SK-N-SH treated with all-trans-retinoic acid at 6 μM for 48 hours (cell line): Measurements from ENCODE around the gene NUDT15.

Experiments used
- ATAC-seq: fragments of 200-7000 bp; cut with Tn5 transposase; 3 replicates; pipeline ENCODE4 v1.9.1; 2020; ENCODE audit warnings: mild to moderate bottlenecking, moderate library complexity
- ARNTL ChIP-seq: fragments of 450-650 bp; formaldehyde crosslinking; IDR thresholded peaks from 2 replicates; pipeline ENCODE4 v1.5.0; 2020; ENCODE audit warnings: low read depth, mild to moderate bottlenecking, moderate library complexity, borderline replicate concordance
- BACH2 ChIP-seq: fragments of 250-450 bp; sonication (Bioruptor Pico); IDR thresholded peaks from 2 replicates; pipeline ENCODE4 v1.9.0; 2021; ENCODE audit warnings: mild to moderate bottlenecking, borderline replicate concordance
- CREB5 ChIP-seq: fragments of 250-450 bp; sonication (Bioruptor Pico); IDR thresholded peaks from 2 replicates; pipeline ENCODE4 v1.5.1; 2020; ENCODE audit warnings: low read depth, mild to moderate bottlenecking, moderate library complexity
- CSDC2 ChIP-seq: fragments of 250-450 bp; sonication (Bioruptor Pico); IDR thresholded peaks from 2 replicates; pipeline ENCODE4 v1.5.0; 2020; ENCODE audit warnings: mild to moderate bottlenecking, moderate library complexity
- ESRRG ChIP-seq: fragments of 250-450 bp; sonication (Bioruptor Pico); IDR thresholded peaks from 2 replicates; pipeline ENCODE4 v1.6.1; 2021; ENCODE audit warnings: mild to moderate bottlenecking
- GLIS3 ChIP-seq: fragments of 250-450 bp; sonication (Bioruptor Pico); IDR thresholded peaks from 2 replicates; pipeline ENCODE4 v1.5.0; 2020; ENCODE audit warnings: mild to moderate bottlenecking, moderate library complexity
- ISL1 ChIP-seq: fragments of 250-450 bp; sonication (Bioruptor Pico); IDR thresholded peaks from 2 replicates; pipeline ENCODE4 v2.1.2; 2022; ENCODE audit warnings: mild to moderate bottlenecking, moderate library complexity
- OSR1 ChIP-seq: fragments of 250-450 bp; sonication (Bioruptor Pico); IDR thresholded peaks from 2 replicates; pipeline ENCODE4 v1.8.0; 2022; ENCODE audit warnings: moderate library complexity, mild to moderate bottlenecking, inconsistent platforms
- POU6F1 ChIP-seq: fragments of 250-450 bp; sonication (Bioruptor Pico); IDR thresholded peaks from 2 replicates; pipeline ENCODE4 v1.8.0; 2021; ENCODE audit warnings: low read depth, mild to moderate bottlenecking, moderate library complexity, borderline replicate concordance
- PPARA ChIP-seq: fragments of 250-450 bp; sonication (Bioruptor Pico); IDR thresholded peaks from 2 replicates; pipeline ENCODE4 v1.5.0; 2020; ENCODE audit warnings: mild to moderate bottlenecking, borderline replicate concordance
- RARB ChIP-seq: fragments of 250-450 bp; sonication (Bioruptor Pico); IDR thresholded peaks from 2 replicates; pipeline ENCODE4 v1.8.0; 2021; ENCODE audit warnings: mild to moderate bottlenecking, moderate library complexity
- SNAI2 ChIP-seq: fragments of 250-450 bp; sonication (Bioruptor Pico); IDR thresholded peaks from 2 replicates; pipeline ENCODE4 v1.5.0; 2020; ENCODE audit warnings: mild to moderate bottlenecking, moderate library complexity
- TCF4 ChIP-seq: fragments of 250-450 bp; sonication (Bioruptor Pico); IDR thresholded peaks from 2 replicates; pipeline ENCODE4 v1.8.0; 2021; ENCODE audit warnings: mild to moderate bottlenecking, moderate library complexity, borderline replicate concordance
- TOX ChIP-seq: fragments of 250-450 bp; sonication (Bioruptor Pico); IDR thresholded peaks from 2 replicates; pipeline ENCODE4 v1.8.0; 2021; ENCODE audit warnings: mild to moderate bottlenecking, moderate library complexity, borderline replicate concordance
- ZC3H10 ChIP-seq: fragments of 250-450 bp; sonication (Bioruptor Pico); IDR thresholded peaks from 2 replicates; pipeline ENCODE4 v1.5.1; 2021; ENCODE audit warnings: mild to moderate bottlenecking, moderate library complexity
- ZFP3 ChIP-seq: fragments of 250-450 bp; sonication (Bioruptor Pico); IDR thresholded peaks from 2 replicates; pipeline ENCODE4 v1.5.0; 2020; ENCODE audit warnings: mild to moderate bottlenecking, moderate library complexity
- ZFP30 ChIP-seq: fragments of 450-650 bp; formaldehyde crosslinking; IDR thresholded peaks from 2 replicates; pipeline ENCODE4 v1.5.0; 2022; ENCODE audit warnings: mild to moderate bottlenecking, moderate library complexity
- ZNF565 ChIP-seq: fragments of 450-650 bp; formaldehyde crosslinking; conservative IDR thresholded peaks from 2 replicates; pipeline ENCODE4 v1.5.0; 2020; ENCODE audit warnings: low read depth, mild to moderate bottlenecking, moderate library complexity
- ZNF70 ChIP-seq: fragments of 450-650 bp; formaldehyde crosslinking; IDR thresholded peaks from 2 replicates; pipeline ENCODE4 v1.5.0; 2020; ENCODE audit warnings: mild to moderate bottlenecking, moderate library complexity
- ZNF8 ChIP-seq: fragments of 450-650 bp; formaldehyde crosslinking; IDR thresholded peaks from 2 replicates; pipeline ENCODE4 v1.5.0; 2020; ENCODE audit warnings: mild to moderate bottlenecking, moderate library complexity
- TF ChIP-seq, protein P1 (sequence below): fragments of 250-450 bp; sonication (Bioruptor Pico); IDR thresholded peaks from 2 replicates; pipeline ENCODE4 v1.8.0; 2020; ENCODE audit warnings: mild to moderate bottlenecking, moderate library complexity, borderline replicate concordance
- TF ChIP-seq, protein P2 (sequence below): fragments of 250-450 bp; sonication (Bioruptor Pico); IDR thresholded peaks from 2 replicates; pipeline ENCODE4 v1.5.1; 2021; ENCODE audit warnings: mild to moderate bottlenecking, moderate library complexity
- TF ChIP-seq, protein P3 (sequence below): fragments of 250-450 bp; sonication (Bioruptor Pico); IDR thresholded peaks from 2 replicates; pipeline ENCODE4 v1.5.0; 2020; ENCODE audit warnings: mild to moderate bottlenecking, moderate library complexity

Gene NUDT15

DNA sequence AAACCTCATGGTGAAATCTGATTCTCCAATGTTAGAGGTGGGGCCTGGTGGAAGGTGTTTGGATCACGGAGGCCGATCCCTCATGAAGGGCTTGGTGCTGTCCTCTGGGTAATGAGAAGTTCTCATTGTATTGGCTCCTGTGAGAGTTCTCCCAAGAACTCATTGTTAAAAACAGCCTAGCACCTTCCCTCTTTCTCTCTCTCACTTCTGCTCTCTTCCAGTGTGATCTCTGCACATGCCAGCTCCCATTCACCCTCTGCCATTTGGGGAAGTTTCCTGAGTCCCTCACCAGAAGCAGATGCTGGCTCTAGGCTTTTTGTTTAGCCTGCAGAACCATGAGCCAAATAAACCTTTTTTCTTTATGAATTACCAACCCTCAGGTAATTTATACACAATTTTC, 33.3 kb upstream of the NUDT15 start:
- ATAC-seq, result no peak
- no peak for TF ChIP-seq ISL1 (CRISPR knock-in tag)
- TF ChIP-seq OSR1, result no peak
- no peak for TF ChIP-seq PPARA (CRISPR knock-in tag)
- TF ChIP-seq RARB (CRISPR knock-in tag), result no peak
- TF ChIP-seq BACH2 (CRISPR knock-in tag), result no peak
- TF ChIP-seq GLIS3 (CRISPR knock-in tag), result no peak
- no peak for TF ChIP-seq ARNTL
- TF ChIP-seq, protein P1, sequence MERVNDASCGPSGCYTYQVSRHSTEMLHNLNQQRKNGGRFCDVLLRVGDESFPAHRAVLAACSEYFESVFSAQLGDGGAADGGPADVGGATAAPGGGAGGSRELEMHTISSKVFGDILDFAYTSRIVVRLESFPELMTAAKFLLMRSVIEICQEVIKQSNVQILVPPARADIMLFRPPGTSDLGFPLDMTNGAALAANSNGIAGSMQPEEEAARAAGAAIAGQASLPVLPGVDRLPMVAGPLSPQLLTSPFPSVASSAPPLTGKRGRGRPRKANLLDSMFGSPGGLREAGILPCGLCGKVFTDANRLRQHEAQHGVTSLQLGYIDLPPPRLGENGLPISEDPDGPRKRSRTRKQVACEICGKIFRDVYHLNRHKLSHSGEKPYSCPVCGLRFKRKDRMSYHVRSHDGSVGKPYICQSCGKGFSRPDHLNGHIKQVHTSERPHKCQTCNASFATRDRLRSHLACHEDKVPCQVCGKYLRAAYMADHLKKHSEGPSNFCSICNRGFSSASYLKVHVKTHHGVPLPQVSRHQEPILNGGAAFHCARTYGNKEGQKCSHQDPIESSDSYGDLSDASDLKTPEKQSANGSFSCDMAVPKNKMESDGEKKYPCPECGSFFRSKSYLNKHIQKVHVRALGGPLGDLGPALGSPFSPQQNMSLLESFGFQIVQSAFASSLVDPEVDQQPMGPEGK (CRISPR knock-in tag), result no peak
- TF ChIP-seq TCF4 (CRISPR knock-in tag), result no peak
- no peak for TF ChIP-seq ZFP30 (CRISPR knock-in tag)
- TF ChIP-seq TOX (CRISPR knock-in tag), result no peak
- no peak for TF ChIP-seq CREB5 (CRISPR knock-in tag)
- no peak for TF ChIP-seq ZC3H10 (CRISPR knock-in tag)
- TF ChIP-seq, protein P2, sequence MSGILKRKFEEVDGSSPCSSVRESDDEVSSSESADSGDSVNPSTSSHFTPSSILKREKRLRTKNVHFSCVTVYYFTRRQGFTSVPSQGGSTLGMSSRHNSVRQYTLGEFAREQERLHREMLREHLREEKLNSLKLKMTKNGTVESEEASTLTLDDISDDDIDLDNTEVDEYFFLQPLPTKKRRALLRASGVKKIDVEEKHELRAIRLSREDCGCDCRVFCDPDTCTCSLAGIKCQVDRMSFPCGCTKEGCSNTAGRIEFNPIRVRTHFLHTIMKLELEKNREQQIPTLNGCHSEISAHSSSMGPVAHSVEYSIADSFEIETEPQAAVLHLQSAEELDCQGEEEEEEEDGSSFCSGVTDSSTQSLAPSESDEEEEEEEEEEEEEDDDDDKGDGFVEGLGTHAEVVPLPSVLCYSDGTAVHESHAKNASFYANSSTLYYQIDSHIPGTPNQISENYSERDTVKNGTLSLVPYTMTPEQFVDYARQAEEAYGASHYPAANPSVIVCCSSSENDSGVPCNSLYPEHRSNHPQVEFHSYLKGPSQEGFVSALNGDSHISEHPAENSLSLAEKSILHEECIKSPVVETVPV (CRISPR knock-in tag), result no peak
- TF ChIP-seq ZNF565 (CRISPR knock-in tag), result no peak
- no peak for TF ChIP-seq ESRRG (CRISPR knock-in tag)
- no peak for TF ChIP-seq POU6F1 (CRISPR knock-in tag)
- no peak for TF ChIP-seq ZFP3 (CRISPR knock-in tag)
- TF ChIP-seq ZNF70 (CRISPR knock-in tag), result no peak
- no peak for TF ChIP-seq ZNF8 (CRISPR knock-in tag)

GRCh38 chr13:48006396-48006795, 31.1 kb upstream of the NUDT15 start:
- ATAC-seq, result no peak
- TF ChIP-seq ARNTL (no peak), ZFP3 (CRISPR knock-in tag) (no peak), ZNF565 (CRISPR knock-in tag) (no peak), ZC3H10 (CRISPR knock-in tag) (no peak), ISL1 (CRISPR knock-in tag) (no peak), SNAI2 (CRISPR knock-in tag) (no peak), ESRRG (CRISPR knock-in tag) (no peak), BACH2 (CRISPR knock-in tag) (no peak), CSDC2 (no peak), OSR1 (no peak), RARB (CRISPR knock-in tag) (no peak), ZNF70 (CRISPR knock-in tag) (no peak), CREB5 (CRISPR knock-in tag) (no peak), ZNF8 (CRISPR knock-in tag) (no peak), POU6F1 (CRISPR knock-in tag) (no peak), ZFP30 (CRISPR knock-in tag) (no peak)
- TF ChIP-seq, protein P2 (CRISPR knock-in tag), result no peak
- TF ChIP-seq, protein P1 (CRISPR knock-in tag), result no peak
- TF ChIP-seq, protein P3, sequence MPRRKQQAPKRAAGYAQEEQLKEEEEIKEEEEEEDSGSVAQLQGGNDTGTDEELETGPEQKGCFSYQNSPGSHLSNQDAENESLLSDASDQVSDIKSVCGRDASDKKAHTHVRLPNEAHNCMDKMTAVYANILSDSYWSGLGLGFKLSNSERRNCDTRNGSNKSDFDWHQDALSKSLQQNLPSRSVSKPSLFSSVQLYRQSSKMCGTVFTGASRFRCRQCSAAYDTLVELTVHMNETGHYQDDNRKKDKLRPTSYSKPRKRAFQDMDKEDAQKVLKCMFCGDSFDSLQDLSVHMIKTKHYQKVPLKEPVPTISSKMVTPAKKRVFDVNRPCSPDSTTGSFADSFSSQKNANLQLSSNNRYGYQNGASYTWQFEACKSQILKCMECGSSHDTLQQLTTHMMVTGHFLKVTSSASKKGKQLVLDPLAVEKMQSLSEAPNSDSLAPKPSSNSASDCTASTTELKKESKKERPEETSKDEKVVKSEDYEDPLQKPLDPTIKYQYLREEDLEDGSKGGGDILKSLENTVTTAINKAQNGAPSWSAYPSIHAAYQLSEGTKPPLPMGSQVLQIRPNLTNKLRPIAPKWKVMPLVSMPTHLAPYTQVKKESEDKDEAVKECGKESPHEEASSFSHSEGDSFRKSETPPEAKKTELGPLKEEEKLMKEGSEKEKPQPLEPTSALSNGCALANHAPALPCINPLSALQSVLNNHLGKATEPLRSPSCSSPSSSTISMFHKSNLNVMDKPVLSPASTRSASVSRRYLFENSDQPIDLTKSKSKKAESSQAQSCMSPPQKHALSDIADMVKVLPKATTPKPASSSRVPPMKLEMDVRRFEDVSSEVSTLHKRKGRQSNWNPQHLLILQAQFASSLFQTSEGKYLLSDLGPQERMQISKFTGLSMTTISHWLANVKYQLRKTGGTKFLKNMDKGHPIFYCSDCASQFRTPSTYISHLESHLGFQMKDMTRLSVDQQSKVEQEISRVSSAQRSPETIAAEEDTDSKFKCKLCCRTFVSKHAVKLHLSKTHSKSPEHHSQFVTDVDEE (CRISPR knock-in tag), result no peak
